Activated CD4-positive, alpha-beta T cell treated with anti-CD3 and anti-CD28 coated beads, Interleukin-2, amount 10 ng/mL, durations not matched to agents 24 days and 14 days (primary cell): ENCODE results near the gene SLC38A11. TPM values are rescaled to one million over a fixed set of nuclear protein-coding genes. Genes with fewer than 3 reads are reported as not detected.

ENCODE experiments used
- DNase-seq: peaks from one replicate; pipeline ENCODE4 v3.0.0; 2022
- H3K27ac Mint-ChIP-seq: one replicate; pipeline ENCODE4 v1.8.0; 2022; ENCODE audit warnings: mild to moderate bottlenecking, mixed read lengths
- H3K27me3 Mint-ChIP-seq: one replicate; pipeline ENCODE4 v1.8.0; 2022; ENCODE audit warnings: mixed read lengths
- H3K36me3 Mint-ChIP-seq: one replicate; pipeline ENCODE4 v1.8.0; 2022; ENCODE audit warnings: low read depth, mild to moderate bottlenecking, mixed read lengths
- H3K4me1 Mint-ChIP-seq: one replicate; pipeline ENCODE4 v1.8.0; 2021; ENCODE audit warnings: mixed read lengths
- H3K4me3 Mint-ChIP-seq: one replicate; pipeline ENCODE4 v1.8.0; 2022; ENCODE audit warnings: mild to moderate bottlenecking, moderate library complexity, mixed read lengths
- H3K9me3 Mint-ChIP-seq: one replicate; pipeline ENCODE4 v1.8.0; 2021; ENCODE audit warnings: mixed read lengths
- intact Hi-C: fragments of 100-400 bp; cut with micrococcal nuclease; formaldehyde crosslinking; loops from one replicate; pipeline ENCODE4 v1.15.1; 2023
- total RNA-seq: library from RNA; stranded (reverse); gene quantifications from 2 replicates; pipeline ENCODE4 v1.2.3, GENCODE V29; 2022

SLC38A11 gene
- total RNA-seq, 1 donor from 2014 or later = not detected

- H3K9me3 Mint-ChIP-seq = no peaks in the 10 kb centered on the region
- intact Hi-C loops = no loop called here
- no peaks in the 10 kb centered on the region for H3K36me3 Mint-ChIP-seq
- no peak overlapping the region for H3K27ac Mint-ChIP-seq
- no peak for DNase-seq
- no peaks in the 10 kb centered on the region for H3K4me1 Mint-ChIP-seq
- no peak overlapping the region for H3K4me3 Mint-ChIP-seq
- peaks cover 2% of the 10 kb centered on the region for H3K27me3 Mint-ChIP-seq
Observed at GRCh38 chr2:164917296-164917903, 37.9 kb downstream of the SLC38A11 start.

GRCh38 chr2:164915566-164915965 lies 39.8 kb downstream of the SLC38A11 start:
- no peak for DNase-seq
- Mint-ChIP-seq H3K27ac (no peak overlapping the region), H3K4me1 (no peaks in the 10 kb centered on the region), H3K9me3 (no peaks in the 10 kb centered on the region), H3K4me3 (no peak overlapping the region), H3K36me3 (no peaks in the 10 kb centered on the region), H3K27me3 (peaks cover 2% of the 10 kb centered on the region)
- intact Hi-C loops = no loop called here

- Mint-ChIP-seq H3K9me3 (no peaks in the 10 kb centered on the region), H3K4me3 (no peak overlapping the region), H3K36me3 (no peaks in the 10 kb centered on the region), H3K27ac (no peak overlapping the region), H3K4me1 (peaks cover 12% of the 10 kb centered on the region), H3K27me3 (peaks cover 2% of the 10 kb centered on the region)
- intact Hi-C loops = loop anchor here (2.0 kb wide), 1 partner anchor 177 kb away; no protein-coding TSS in a partner anchor
- no peak for DNase-seq
Observed at GRCh38 chr2:164913640-164914350, 41.5 kb downstream of the SLC38A11 start.

- DNase-seq = no peak
Observed at GRCh38 chr2:164913011-164913410, 42.3 kb downstream of the SLC38A11 start.

GRCh38 chr2:164911832-164912231 lies 43.5 kb downstream of the SLC38A11 start:
- H3K4me3 Mint-ChIP-seq = no peak overlapping the region
- no peak overlapping the region for H3K27ac Mint-ChIP-seq
- H3K9me3 Mint-ChIP-seq = no peaks in the 10 kb centered on the region
- no peaks in the 10 kb centered on the region for H3K36me3 Mint-ChIP-seq
- peaks cover 8% of the 10 kb centered on the region for H3K27me3 Mint-ChIP-seq
- peaks cover 12% of the 10 kb centered on the region for H3K4me1 Mint-ChIP-seq
- no peak for DNase-seq
- intact Hi-C loops = loop anchor here (2.0 kb wide), 1 partner anchor 175 kb away; no protein-coding TSS in a partner anchor

More at GRCh38 chr2:164913011-164913410, 42.3 kb downstream of the SLC38A11 start:
- peaks cover 2% of the 10 kb centered on the region for H3K27me3 Mint-ChIP-seq
- intact Hi-C loops = loop anchor here (2.0 kb wide), 1 partner anchor 176 kb away; no protein-coding TSS in a partner anchor
- no peaks in the 10 kb centered on the region for H3K9me3 Mint-ChIP-seq
- H3K36me3 Mint-ChIP-seq = no peaks in the 10 kb centered on the region
- no peak overlapping the region for H3K27ac Mint-ChIP-seq
- H3K4me1 Mint-ChIP-seq = peaks cover 12% of the 10 kb centered on the region
- no peak overlapping the region for H3K4me3 Mint-ChIP-seq

- peaks cover 10% of the 10 kb centered on the region for H3K27me3 Mint-ChIP-seq
- H3K9me3 Mint-ChIP-seq = no peaks in the 10 kb centered on the region
- peak; percentile 79 for DNase-seq
- no peaks in the 10 kb centered on the region for H3K36me3 Mint-ChIP-seq
- H3K4me1 Mint-ChIP-seq = peaks cover 12% of the 10 kb centered on the region
- intact Hi-C loops = loop anchor here (1.0 kb wide), 1 partner anchor 14 kb away; no protein-coding TSS in a partner anchor
- no peak overlapping the region for H3K27ac Mint-ChIP-seq
- H3K4me3 Mint-ChIP-seq = no peak overlapping the region
Observed at GRCh38 chr2:164910101-164910899, 45.0 kb downstream of the SLC38A11 start.

- H3K9me3 Mint-ChIP-seq = no peaks in the 10 kb centered on the region
- H3K36me3 Mint-ChIP-seq = no peaks in the 10 kb centered on the region
- no peak for DNase-seq
- no peak overlapping the region for H3K4me3 Mint-ChIP-seq
- no peak overlapping the region for H3K27ac Mint-ChIP-seq
- peaks cover 15% of the 10 kb centered on the region for H3K27me3 Mint-ChIP-seq
- intact Hi-C loops = no loop called here
- peaks cover 12% of the 10 kb centered on the region for H3K4me1 Mint-ChIP-seq
Observed at GRCh38 chr2:164906947-164907346, 48.4 kb downstream of the SLC38A11 start.

- Mint-ChIP-seq H3K4me3 (no peak overlapping the region), H3K4me1 (peaks cover 10% of the 10 kb centered on the region)
- intact Hi-C loops = no loop called here
Observed at GRCh38 chr2:164905307-164905706, 50.0 kb downstream of the SLC38A11 start.

GRCh38 chr2:164903951-164904350 lies 51.4 kb downstream of the SLC38A11 start:
- Mint-ChIP-seq H3K27me3 (peaks cover 21% of the 10 kb centered on the region), H3K4me3 (no peak overlapping the region), H3K9me3 (peaks cover 3% of the 10 kb centered on the region), H3K4me1 (no peaks in the 10 kb centered on the region), H3K27ac (no peak overlapping the region), H3K36me3 (no peaks in the 10 kb centered on the region)
- intact Hi-C loops = no loop called here
- no peak for DNase-seq

More at GRCh38 chr2:164905307-164905706, 50.0 kb downstream of the SLC38A11 start:
- Mint-ChIP-seq H3K9me3 (no peaks in the 10 kb centered on the region), H3K36me3 (no peaks in the 10 kb centered on the region), H3K27me3 (peaks cover 21% of the 10 kb centered on the region), H3K27ac (no peak overlapping the region)
- DNase-seq = no peak

- intact Hi-C loops = no loop called here
- Mint-ChIP-seq H3K36me3 (no peaks in the 10 kb centered on the region), H3K9me3 (peaks cover 3% of the 10 kb centered on the region), H3K4me3 (no peak overlapping the region), H3K4me1 (no peaks in the 10 kb centered on the region), H3K27ac (no peak overlapping the region), H3K27me3 (peaks cover 25% of the 10 kb centered on the region)
- DNase-seq = no peak
Observed at GRCh38 chr2:164903204-164903603, 52.1 kb downstream of the SLC38A11 start.

- Mint-ChIP-seq H3K36me3 (no peaks in the 10 kb centered on the region), H3K4me3 (no peak overlapping the region), H3K27me3 (peaks cover 17% of the 10 kb centered on the region), H3K9me3 (peaks cover 9% of the 10 kb centered on the region), H3K27ac (no peak overlapping the region), H3K4me1 (peaks cover 8% of the 10 kb centered on the region)
- DNase-seq = no peak
- intact Hi-C loops = no loop called here
Observed at GRCh38 chr2:164899121-164899520, 56.2 kb downstream of the SLC38A11 start.

- H3K4me3 Mint-ChIP-seq = no peak overlapping the region
- peaks cover 15% of the 10 kb centered on the region for H3K27me3 Mint-ChIP-seq
- H3K36me3 Mint-ChIP-seq = no peaks in the 10 kb centered on the region
- intact Hi-C loops = no loop called here
- peaks cover 8% of the 10 kb centered on the region for H3K4me1 Mint-ChIP-seq
- H3K27ac Mint-ChIP-seq = no peak overlapping the region
- DNase-seq = no peak
- H3K9me3 Mint-ChIP-seq = peaks cover 9% of the 10 kb centered on the region
Observed at GRCh38 chr2:164898475-164898874, 56.9 kb downstream of the SLC38A11 start.

GRCh38 chr2:164897469-164898260 lies 57.7 kb downstream of the SLC38A11 start:
- intact Hi-C loops = no loop called here
- H3K4me1 Mint-ChIP-seq = peaks cover 8% of the 10 kb centered on the region
- no peaks in the 10 kb centered on the region for H3K36me3 Mint-ChIP-seq
- H3K9me3 Mint-ChIP-seq = peaks cover 9% of the 10 kb centered on the region
- no peak overlapping the region for H3K27ac Mint-ChIP-seq
- H3K4me3 Mint-ChIP-seq = no peak overlapping the region
- peaks cover 16% of the 10 kb centered on the region for H3K27me3 Mint-ChIP-seq
- no peak for DNase-seq
